K562 (cell line): ENCODE results near the gene RAB31. TPM values are rescaled to one million over a fixed set of nuclear protein-coding genes. Genes with fewer than 3 reads are reported as not detected.

Experiments used
- CEBPZ ChIP-seq: fragments of 150-350 bp; IDR thresholded peaks from 2 replicates; pipeline ENCODE4 v1.6.1; 2014; ENCODE audit warnings: low read depth, mild to moderate bottlenecking, low read length, borderline replicate concordance
- CTCF ChIP-seq, 3 experiments: IDR thresholded peaks in 2 of 3; conservative IDR thresholded peaks in 1 of 3; 2 replicates each; pipeline ENCODE4 v1.5.1; 2011 to 2012; ENCODE audit warnings: low read length in 3 of 3, mild to moderate bottlenecking in 3 of 3, control low read depth in 2 of 3, improper control_type of control experiment in 1 of 3, inconsistent platforms in 1 of 3, low read depth in 1 of 3, mixed read lengths in 1 of 3, moderate library complexity in 1 of 3; ENCODE audit not compliant: insufficient read depth in 2 of 3
- DEAF1 ChIP-seq: fragments of 450-650 bp; formaldehyde crosslinking; IDR thresholded peaks from 2 replicates; pipeline ENCODE4 v1.4.0; 2020; ENCODE audit warnings: mild to moderate bottlenecking, moderate library complexity
- HBP1 ChIP-seq: fragments of 450-650 bp; formaldehyde crosslinking; IDR thresholded peaks from 2 replicates; pipeline ENCODE4 v1.4.0; 2022; ENCODE audit warnings: missing genetic modification characterization
- HSF4 ChIP-seq: fragments of 250-450 bp; sonication (Bioruptor Pico); IDR thresholded peaks from 2 replicates; pipeline ENCODE4 v2.1.2; 2022; ENCODE audit warnings: mild to moderate bottlenecking, moderate library complexity, borderline replicate concordance
- ZBTB12 ChIP-seq: fragments of 250-450 bp; sonication (Bioruptor Pico); IDR thresholded peaks from 2 replicates; pipeline ENCODE4 v1.4.0; 2020
- ZNF592 ChIP-seq: fragments of 450-650 bp; IDR thresholded peaks from 2 replicates; pipeline ENCODE4 v1.6.1; 2017; ENCODE audit warnings: antibody characterized with exemption, mild to moderate bottlenecking
- polyA plus RNA-seq, 8 experiments: library from polyadenylated mRNA; depleted of rRNA in 4 of 8; stranded (reverse) in 5 of 8; unstranded in 3 of 8; fragments of >200 nt; fragmentation: Nextera tagmentation in 2 of 8; fragmentation: Illumina TruSeq in 1 of 8; extraction: Ambion mirVana in 2 of 8; extraction: Trizol in 1 of 8; gene quantifications; 2 replicates each; pipeline versions ENCODE4 v1.2.1 to v1.2.3, GENCODE V29; 2011 to 2014; ENCODE audit warnings: inconsistent platforms in 1 of 8, missing spikeins in 1 of 8
- total RNA-seq, 7 experiments: library from RNA; depleted of rRNA in 6 of 7; stranded (reverse); fragments of >200 nt in 6 of 7; fragmentation: Illumina TruSeq in 2 of 7; extraction: Trizol in 2 of 7; gene quantifications; 2 replicates each; pipeline versions ENCODE4 v1.2.1 to v1.2.3, GENCODE V29; 2011 to 2021; ENCODE audit warnings: low replicate concordance in 1 of 7

Gene RAB31
- total and polyA plus RNA-seq, 9 of the 15 experiments (the other 6 are each of a cell fraction or from before 2014, with no cell fraction given): 20.7 to 70.4 (median 41.3) TPM

GRCh38 chr18:9683418-9684396 lies 24.4 kb upstream of the RAB31 start (continued):
- peak; percentile 76 to 86 (median 81) for TF ChIP-seq CTCF (IDR thresholded peaks at IDR 0.05 in 2 of 3, conservative IDR thresholded peaks at IDR 0.05 in 1 of 3; ENCODE audit: insufficient read depth in 2 of 3, low read depth in 1 of 3, low read length in 3 of 3)
- 0 out of 2 replicates have a peak, but pooled peaks have one; percentile 57 for TF ChIP-seq HSF4
- peak; percentile 54; the same call in 1 of the 2 replicates for TF ChIP-seq ZNF592
- TF ChIP-seq CEBPZ: no peak
- no peak for TF ChIP-seq ZBTB12 (CRISPR knock-in tag)
- TF ChIP-seq HBP1 (CRISPR knock-in tag): peak; percentile 77; the same call in 1 of the 2 replicates
- peak; percentile 94 for TF ChIP-seq DEAF1 (CRISPR knock-in tag)
